GM19397 (cell line): Measurements from ENCODE around the gene GRIK3.

Source experiments
- ATAC-seq: cut with Tn5 transposase; IDR thresholded peaks from one replicate; pipeline ENCODE4 v1.9.1; 2021; ENCODE audit warnings: mild to moderate bottlenecking, moderate library complexity; ENCODE audit not compliant: unreplicated experiment

The GRIK3 gene

DNA sequence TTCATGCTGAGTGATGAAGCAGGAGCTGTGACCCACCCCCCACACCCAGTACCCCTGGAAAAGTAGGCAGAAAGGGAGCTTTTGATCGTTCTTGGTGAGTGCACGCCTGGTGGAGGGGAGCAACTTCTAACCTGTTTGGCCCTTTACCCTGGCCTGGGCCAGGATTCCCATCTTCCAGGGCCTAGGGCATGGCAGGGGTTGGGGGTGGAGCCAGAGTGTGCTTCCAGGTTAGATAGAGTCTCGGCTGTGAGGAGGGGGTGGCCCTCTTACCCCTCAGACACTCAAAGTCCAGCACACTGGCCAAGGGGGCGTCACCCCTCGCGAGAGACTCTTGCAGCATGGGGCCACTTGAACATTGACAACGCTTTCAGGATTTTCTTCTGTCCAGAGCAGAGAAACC, 236.6 kb downstream of the GRIK3 start:
- no peak for ATAC-seq

DNA sequence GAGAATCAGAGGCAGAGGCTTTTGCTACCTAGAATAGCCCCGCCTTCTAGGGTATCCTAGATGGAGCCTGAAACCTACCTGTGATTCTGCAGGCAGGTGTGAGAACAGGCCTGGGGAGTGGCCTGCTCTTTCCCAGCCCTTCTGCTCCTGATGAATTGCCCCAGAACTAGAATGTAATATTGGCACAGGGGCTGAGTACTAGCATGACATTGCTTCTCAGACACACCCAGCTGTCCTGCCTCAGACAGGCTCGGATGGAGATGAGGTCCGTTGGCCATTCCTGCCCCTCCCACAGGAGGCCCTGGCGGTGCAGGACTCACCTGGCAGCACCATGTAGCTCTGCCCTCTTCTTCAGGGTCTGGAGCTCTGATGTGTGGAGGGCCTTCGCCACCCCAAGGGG, 237.6 kb downstream of the GRIK3 start:
- ATAC-seq, result no peak

DNA sequence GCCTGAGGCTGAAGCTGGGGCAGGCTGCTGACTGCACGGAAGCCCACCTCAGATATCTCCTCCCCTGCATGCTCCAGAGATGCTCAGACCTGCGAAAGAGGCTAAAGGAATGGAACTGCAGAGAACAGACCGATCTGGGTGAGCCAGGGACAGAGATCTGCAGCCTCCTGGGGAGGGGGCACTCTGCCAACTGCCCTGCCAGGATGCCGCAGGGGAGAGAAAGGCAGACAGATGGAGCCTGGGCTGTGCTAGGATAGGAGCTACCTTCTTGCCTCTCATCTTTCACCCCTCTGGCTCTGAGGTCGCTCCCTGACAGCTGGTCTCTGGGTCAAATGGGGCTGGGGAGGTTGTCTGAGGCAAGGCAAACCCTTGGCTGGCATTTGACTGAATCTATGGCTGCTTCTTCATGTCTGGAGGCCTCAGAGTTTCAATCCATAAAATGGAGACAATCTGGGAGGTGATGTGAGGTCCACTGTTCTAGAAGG, 238.2 kb downstream of the GRIK3 start:
- ATAC-seq, result no peak

DNA sequence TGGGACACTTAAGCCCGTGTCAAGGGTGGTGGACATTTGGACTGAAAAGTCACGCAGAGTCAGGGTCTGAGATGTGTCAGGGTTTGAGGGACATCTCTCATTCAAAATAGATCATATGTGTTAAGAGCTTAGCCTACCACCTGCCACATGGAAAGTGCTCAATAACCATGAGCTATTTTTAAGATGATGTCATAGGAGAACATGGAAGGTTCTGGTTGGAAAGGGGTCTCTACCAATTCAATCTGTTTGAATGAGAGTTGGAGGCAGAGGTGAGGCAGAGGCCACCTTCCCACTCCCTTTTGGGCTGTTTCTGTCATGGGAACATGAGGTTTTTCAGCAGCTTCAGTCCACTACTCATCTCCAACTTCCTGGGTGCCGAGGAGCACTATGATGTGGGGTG, 239.9 kb downstream of the GRIK3 start:
- no peak for ATAC-seq

DNA sequence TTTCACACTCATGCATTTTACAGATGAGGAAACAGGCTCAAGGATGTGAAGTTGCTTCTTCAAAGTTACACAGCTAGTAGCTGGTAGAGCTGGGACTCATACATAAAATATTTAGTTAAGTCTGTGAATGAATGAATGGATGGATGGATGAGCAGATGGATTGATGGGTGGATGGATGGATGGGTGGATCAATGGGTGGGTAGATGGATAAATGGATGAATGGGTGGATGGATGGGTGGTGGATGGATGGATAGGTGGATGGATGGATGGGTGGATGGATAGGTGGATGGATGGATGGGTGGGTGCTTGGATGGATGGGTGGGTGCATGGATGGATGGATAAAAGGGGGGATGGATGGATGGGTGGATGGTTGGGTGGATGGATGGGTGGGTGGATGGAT, 240.9 kb downstream of the GRIK3 start:
- ATAC-seq, result no peak

DNA sequence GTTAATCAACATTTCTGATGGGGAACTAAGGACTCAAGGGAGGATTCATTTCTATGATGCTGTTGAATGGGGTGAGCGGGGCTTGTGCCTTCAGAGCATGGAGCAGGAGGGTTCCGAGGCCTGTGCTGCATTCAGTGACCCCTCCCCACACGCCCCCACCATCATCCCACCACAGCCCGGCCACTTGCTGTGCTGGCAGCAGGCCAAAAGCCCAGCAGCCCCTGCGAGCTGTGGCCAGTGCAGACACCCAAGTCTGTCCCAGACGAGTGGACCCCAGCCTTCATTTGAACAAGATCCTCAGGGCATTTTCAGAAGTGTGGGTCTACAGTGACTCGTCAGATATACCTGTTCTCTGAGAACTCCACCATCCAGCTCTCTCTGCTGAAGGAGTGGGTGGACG, 242.0 kb downstream of the GRIK3 start:
- no peak for ATAC-seq

DNA sequence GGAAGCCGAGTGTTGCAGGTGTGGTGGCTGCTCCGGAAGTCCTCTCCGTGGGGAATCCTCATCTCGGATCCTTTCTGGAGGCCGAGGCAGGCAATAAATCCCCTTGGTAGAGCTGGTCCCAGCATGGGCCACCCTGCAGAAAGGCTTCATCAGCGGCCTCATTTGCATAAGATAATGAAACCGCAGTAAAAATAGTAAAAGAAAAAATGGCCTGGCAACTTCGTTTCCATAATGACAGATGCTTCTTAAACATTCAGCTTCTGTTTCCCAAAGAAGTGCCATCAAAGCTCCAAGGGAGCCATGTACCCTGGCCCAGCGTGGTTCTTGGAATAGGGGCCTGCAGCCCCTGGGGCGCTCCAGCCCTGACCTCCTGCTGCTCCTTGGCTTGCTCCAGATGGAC, 244.1 kb downstream of the GRIK3 start:
- no peak for ATAC-seq

DNA sequence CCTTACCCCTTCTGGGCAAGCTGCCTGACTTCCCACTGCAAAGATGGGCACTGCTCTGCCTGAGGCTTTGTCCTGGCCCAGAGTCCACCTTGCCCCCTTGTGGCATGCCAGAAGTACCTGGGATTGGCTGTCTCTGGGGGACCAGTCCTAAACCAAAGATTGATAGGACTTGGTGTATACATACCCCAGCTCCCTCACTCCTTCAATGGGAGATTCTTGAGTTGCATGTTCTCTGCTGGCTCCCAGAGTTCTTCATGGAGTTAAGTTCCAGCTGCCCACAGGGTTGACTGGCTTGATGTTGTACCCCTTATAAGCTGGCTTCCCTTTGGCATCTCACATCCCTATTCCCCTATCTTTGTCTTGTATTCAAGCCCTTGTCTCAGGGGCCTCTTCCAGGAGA, 244.8 kb downstream of the GRIK3 start:
- ATAC-seq, result no peak

DNA sequence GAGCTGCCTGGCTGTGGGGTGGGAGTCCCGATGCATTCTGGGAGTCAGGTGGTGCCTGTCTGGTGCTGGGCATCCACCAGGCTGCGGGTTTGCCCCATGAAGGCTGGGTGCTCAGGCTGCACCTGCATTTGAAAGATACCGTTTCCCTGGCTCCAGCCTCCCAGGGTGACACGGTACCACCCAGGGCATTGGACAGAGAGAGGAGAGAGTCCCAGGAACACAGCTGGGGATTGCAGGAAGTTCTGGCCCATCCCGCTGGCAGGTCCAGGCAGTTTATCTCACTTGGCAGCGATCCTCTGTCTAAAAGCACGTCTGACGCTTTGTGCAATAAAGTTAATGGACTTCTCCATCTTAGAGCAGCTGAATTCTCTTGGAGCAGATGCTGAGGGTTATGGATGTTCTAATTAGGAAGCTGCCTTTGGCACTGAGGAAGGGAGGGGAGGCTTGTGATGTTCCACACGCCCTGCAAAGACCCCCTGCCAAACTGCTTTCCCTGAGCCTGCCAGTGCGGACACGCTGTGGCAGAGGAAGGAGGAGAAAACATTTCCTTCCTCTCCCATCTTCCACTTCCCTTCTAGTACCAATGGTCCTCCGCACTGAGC, 246.9 kb downstream of the GRIK3 start:
- no peak for ATAC-seq

DNA sequence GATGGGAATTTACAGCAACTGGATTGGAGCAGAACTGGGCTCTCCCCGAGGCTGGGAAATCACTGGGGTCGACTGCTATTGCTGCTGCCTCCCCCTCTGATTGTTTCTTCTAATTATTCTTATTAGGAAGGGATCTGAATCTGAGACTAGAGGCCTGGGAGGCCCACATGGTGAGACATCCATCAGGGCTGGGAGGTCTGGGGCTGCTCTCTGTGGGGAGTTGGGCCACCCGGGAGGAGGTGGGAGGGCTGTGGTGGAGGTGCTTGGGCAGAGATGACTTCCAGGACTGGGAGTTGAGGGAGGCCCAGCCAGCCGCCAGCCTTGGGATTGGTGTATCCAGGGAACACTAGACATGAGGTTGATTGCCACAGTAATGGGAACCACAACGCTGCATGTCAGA, 247.9 kb downstream of the GRIK3 start:
- no peak for ATAC-seq

DNA sequence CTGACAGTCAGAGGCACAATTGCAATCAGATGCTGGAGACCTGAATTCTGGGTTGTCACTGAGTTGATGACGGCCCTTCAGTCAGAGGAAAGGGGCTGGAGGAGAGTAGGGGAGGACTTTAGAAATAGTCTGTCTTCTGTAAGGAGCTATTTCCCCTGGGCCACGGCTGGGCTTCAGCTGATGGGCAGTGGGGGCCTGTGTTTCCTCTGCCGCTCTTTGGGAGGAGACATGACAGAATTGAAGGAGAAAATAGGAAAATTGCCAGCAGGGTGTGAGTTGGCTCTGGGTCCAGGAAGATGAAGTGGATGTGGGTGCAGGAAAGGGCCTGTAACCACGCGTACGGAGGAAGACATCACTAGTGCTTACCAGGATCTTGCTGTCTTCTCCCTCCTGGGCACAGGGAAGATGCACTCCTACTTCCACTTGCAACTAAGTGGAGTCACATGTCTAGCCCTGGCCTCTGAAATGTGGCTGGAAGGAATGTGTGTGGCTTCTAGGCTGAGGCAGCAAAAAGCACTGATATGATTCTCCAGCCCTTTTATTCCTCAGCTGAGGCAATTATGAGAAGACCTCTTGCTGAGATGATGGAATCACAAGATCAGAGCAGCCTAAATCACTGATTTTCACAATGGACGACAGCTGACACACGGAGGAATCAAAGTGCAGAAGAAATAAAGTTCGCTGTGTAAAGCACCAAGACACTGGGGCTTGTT, 250.0 kb downstream of the GRIK3 start:
- ATAC-seq, result no peak

DNA sequence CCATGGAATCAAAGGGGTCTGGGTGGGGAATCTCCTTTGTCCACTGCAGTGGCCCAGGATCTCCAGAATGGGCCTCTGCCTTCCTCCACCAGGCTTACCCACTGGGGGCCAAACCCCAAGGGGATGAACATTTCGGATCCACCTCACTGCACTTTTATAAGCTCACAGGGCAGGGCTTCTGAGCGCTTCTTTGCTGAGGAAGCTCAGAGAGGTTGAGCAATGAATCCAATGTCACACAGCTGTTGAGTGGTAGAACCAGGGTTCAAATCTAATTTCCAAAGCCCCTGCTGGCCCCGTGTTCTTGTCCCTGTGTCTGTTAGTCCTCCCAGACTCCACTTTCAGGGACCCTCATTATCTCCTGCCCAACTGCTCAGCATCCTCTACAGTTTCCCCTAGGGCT, 250.8 kb downstream of the GRIK3 start:
- no peak for ATAC-seq

DNA sequence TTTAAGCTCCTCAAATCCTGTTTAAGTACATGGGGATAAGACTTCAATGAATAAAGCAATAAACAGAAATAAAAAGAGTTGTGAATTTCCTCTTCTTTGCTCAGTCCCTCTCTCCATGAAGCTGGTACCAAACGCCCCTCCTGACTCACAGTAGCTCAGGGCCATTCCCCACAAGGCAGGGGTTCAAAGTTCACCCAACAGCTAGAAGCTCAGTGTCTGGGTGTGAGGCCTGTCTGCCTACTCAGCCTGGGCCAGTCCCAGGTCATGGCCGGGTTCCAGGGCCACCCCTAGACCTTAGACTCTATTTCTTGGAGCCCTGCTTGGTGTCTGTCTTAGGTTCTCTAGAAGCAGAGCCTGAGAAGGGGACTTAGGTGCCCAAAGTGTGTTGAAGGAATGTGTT, 251.5 kb downstream of the GRIK3 start:
- ATAC-seq, result no peak

DNA sequence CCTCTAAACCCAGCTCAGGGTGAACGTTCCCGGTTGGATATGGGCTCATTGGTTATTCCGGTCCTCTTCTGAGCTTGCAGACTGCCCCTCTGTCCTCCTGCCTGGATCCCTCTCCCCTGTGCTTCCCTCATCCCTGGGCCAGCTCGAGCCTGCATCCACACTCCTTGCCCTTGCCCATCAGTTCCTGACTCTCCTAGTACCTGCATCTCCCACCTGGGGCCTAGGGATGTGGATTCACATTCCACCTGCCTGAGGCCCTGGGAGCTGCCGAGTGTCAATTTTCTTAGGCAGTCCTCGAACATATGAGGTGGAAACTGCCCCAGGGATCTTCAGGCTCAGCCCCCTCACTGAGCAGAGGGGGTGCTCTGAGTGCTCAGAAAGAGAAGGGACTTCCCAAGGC, 252.2 kb downstream of the GRIK3 start:
- no peak for ATAC-seq

DNA sequence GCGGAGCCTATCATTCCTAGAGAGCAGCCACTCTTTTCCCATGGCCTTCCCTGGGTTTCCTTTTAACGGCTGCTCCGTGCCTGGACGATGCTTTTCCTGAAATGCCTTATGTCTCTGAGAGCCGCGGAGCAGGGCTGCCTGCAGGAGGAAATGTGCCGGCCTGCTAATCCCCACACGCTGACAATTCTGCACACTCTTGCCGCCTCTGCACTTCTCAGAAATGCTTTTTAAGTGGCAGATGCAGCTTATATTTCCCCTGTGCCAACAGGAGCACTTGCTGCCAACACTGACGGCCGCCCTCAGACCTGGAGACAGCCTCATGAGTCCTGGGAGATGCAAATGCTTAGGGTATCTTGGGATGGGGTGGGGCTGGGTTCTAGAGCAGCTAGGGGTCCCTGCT, 253.2 kb downstream of the GRIK3 start:
- no peak for ATAC-seq

DNA sequence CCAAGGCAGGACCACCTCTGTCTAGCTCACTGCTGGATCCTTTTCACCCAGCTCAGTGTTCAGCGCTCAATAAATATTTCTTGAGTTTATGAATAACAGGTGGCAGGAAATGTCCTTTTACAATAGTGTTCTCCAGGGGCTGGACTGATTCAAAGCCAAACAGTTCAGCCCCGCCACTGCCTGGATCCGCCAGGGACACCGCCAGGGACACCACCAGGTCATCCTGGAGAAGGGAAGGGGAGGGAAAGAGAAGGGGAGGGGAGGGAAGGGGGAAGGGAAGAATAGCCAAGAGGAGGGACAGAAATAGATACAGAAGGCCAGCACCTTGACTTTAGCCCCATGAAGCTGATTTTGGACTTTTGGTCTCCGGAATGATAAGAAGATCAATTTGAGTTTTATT, 255.6 kb downstream of the GRIK3 start:
- no peak for ATAC-seq

DNA sequence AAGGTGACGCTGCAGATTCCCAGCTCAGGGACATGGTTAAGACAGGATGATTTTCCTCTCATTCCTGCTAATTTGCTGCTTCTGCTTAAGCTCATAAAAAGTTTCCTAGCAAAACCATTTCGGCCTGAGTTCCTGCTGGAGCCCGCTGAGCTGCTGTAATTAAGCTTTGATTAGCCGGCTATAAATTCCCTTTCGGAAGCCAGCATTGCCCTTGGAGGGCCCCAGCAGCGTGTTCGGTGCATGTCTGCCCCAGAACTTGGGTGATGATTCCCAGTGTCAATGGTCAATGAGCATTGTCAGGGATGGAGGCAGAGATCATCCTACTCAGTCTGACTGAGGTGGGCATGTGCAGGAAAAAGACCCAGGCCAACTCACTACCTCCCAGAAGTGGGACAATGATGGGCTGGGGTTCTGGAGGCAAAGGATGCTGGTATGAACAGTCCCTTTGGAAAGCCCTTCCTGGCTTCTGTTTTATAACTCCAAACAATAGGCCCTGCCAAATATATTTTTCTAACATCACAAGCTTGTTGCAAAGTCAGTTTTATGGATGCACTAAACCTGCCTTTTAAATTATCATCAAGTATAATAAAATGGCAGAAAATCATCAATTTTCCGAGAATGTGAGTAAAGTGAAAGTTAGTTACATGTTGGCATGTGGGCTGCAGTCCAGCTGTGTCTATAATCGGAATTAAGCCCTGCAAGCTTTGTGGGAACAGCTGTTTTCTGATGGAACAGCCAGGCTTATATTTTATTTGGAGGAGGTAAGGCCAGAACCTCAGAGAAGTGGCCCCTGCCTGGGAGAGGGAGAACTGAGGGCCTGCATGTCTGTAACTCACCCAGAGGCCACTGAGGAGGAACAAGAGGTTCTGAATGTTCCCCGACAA, 257.1 kb downstream of the GRIK3 start:
- no peak for ATAC-seq

DNA sequence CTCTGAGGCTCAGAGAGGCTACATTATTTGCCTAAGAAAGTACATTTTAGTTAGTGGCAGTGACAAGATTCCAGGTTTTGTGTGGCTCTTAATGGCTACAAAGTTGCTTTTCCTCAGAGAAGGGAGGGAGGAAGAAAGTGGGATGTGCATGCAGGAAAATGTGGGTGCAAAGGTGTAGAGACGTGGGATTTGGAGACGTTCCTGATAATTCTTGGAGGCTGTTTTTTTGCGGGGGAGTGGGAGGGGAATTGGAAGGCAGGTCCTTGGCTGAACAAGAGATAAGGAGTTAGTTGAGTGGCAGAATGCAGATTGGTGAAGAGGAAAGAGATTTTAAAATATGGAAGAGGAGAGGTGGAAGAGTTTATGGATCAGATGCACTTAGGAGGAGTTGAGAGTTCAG, 258.1 kb downstream of the GRIK3 start:
- ATAC-seq, result no peak

DNA sequence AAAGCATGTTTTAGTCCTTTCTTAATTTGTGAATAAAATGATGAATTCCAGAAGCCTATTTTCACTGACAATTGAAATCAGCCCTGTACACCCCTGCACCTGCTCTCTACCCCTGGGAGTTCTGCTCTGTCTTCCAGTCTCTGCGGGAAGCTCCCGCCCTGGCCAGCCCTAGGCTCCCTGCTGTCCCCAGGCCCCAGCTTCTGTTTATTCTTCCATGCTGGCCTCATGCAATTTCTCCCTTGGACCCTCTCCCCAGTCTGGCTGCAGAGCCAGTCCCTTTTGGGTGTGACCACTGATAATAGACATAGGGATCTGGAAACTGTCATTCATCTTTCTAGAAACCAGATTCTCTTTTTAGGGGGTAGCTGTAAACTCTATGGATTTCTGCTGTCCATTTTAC, 258.6 kb downstream of the GRIK3 start:
- ATAC-seq, result no peak

DNA sequence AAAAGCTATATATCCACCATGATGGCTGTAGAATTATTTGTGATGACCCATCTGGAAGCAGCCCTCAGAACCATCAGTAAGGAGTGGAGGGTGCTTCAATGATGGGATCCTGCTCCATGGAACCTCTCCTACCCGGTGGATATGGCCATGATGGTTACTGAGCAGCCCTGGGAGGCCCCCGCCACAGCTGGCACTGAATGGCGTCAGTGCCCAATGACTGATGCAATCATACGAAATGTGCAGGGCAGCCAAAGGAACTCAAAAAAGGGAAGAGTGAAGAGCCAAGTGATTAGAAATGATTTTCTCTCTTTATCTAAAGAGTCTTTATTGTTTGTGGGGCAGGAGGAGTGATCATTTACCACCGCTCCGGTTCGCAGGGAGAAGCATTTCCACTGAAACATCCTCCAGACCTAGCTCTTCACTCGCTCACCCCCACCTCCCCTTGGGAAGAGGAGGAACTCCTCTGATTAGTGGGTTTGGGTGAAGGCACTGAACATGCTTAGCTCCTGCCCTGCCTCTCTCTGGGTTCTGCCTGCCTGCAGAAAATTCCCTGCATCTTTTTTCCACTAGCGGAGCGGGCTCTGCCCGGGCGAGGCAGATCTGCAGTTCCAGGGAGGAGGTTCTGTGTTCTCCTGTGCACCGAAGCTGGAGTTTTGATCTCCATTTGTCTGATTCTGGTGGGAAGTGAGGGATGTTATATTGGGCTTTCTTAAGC, 260.3 kb downstream of the GRIK3 start:
- no peak for ATAC-seq
